ENCODE results near the gene SLC1A1.

SLC1A1 gene

GRCh38 chr9:4572184-4572826 is 82.0 kb downstream of the SLC1A1 start:
- TF ChIP-seq EZH2 (IDR thresholded peaks at IDR 0.05; ENCODE audit: borderline replicate concordance, low read length) (no peak), CTCF (IDR thresholded peaks at IDR 0.05; ENCODE audit: low read length) (no peak)
- Histone ChIP-seq H3K4me1 (ENCODE audit: insufficient read depth, low read length, severe bottlenecking) (no peaks in the 10 kb centered on the region), H3K36me3 (ENCODE audit: insufficient read depth, low read length) (no peaks in the 10 kb centered on the region), H3F3A (ENCODE audit: insufficient read depth, low read length) (no peaks in the 10 kb centered on the region), H3K9me2 (ENCODE audit: low read depth, low read length) (no peaks in the 10 kb centered on the region), H3K9me3 (ENCODE audit: low read length) (no peaks in the 10 kb centered on the region), H3K27me3 (ENCODE audit: insufficient read depth, low read length) (no peaks in the 10 kb centered on the region), H3K9ac (ENCODE audit: low read length) (no peak overlapping the region), H3K4me3 (ENCODE audit: low read depth, low read length, poor library complexity, severe bottlenecking) (no peak overlapping the region), H4K20me1 (ENCODE audit: insufficient read depth, low read length) (no peaks in the 10 kb centered on the region), H3K79me2 (ENCODE audit: insufficient read depth, low read length) (no peaks in the 10 kb centered on the region), H3K4me2 (ENCODE audit: low read length) (no peak overlapping the region), H3K27ac (ENCODE audit: low read depth, low read length, poor library complexity, severe bottlenecking) (no peak overlapping the region), H2AFZ (ENCODE audit: low read length) (no peak overlapping the region)

- H3K4me1 ChIP-seq (ENCODE audit: insufficient read depth, low read length, severe bottlenecking): no peaks in the 10 kb centered on the region
- H3K36me3 ChIP-seq (ENCODE audit: insufficient read depth, low read length): no peaks in the 10 kb centered on the region
- H3K27me3 ChIP-seq (ENCODE audit: insufficient read depth, low read length): no peaks in the 10 kb centered on the region
- H3K9me2 ChIP-seq (ENCODE audit: low read depth, low read length): no peaks in the 10 kb centered on the region
- no peaks in the 10 kb centered on the region for H3F3A ChIP-seq (ENCODE audit: insufficient read depth, low read length)
- no peaks in the 10 kb centered on the region for H3K9me3 ChIP-seq (ENCODE audit: low read length)
- H3K4me3 ChIP-seq (ENCODE audit: low read depth, low read length, poor library complexity, severe bottlenecking): no peak overlapping the region
- no peak overlapping the region for H3K4me2 ChIP-seq (ENCODE audit: low read length)
- no peaks in the 10 kb centered on the region for H4K20me1 ChIP-seq (ENCODE audit: insufficient read depth, low read length)
- no peaks in the 10 kb centered on the region for H3K79me2 ChIP-seq (ENCODE audit: insufficient read depth, low read length)
- H3K9ac ChIP-seq (ENCODE audit: low read length): no peak overlapping the region
- TF ChIP-seq CTCF (IDR thresholded peaks at IDR 0.05; ENCODE audit: low read length): no peak
- TF ChIP-seq EZH2 (IDR thresholded peaks at IDR 0.05; ENCODE audit: borderline replicate concordance, low read length): no peak
- no peak overlapping the region for H2AFZ ChIP-seq (ENCODE audit: low read length)
- H3K27ac ChIP-seq (ENCODE audit: low read depth, low read length, poor library complexity, severe bottlenecking): no peak overlapping the region
These were observed 82.9 kb downstream of the SLC1A1 start for GRCh38 chr9:4573176-4573575.

- H3K9me3 ChIP-seq (ENCODE audit: low read length): no peaks in the 10 kb centered on the region
- no peak overlapping the region for H3K9ac ChIP-seq (ENCODE audit: low read length)
- H3K36me3 ChIP-seq (ENCODE audit: insufficient read depth, low read length): no peaks in the 10 kb centered on the region
- H2AFZ ChIP-seq (ENCODE audit: low read length): no peak overlapping the region
- TF ChIP-seq EZH2 (IDR thresholded peaks at IDR 0.05; ENCODE audit: borderline replicate concordance, low read length) (no peak), CTCF (IDR thresholded peaks at IDR 0.05; ENCODE audit: low read length) (no peak)
- no peak overlapping the region for H3K27ac ChIP-seq (ENCODE audit: low read depth, low read length, poor library complexity, severe bottlenecking)
- no peaks in the 10 kb centered on the region for H3K4me1 ChIP-seq (ENCODE audit: insufficient read depth, low read length, severe bottlenecking)
- no peaks in the 10 kb centered on the region for H3K79me2 ChIP-seq (ENCODE audit: insufficient read depth, low read length)
- H4K20me1 ChIP-seq (ENCODE audit: insufficient read depth, low read length): no peaks in the 10 kb centered on the region
- H3K27me3 ChIP-seq (ENCODE audit: insufficient read depth, low read length): no peaks in the 10 kb centered on the region
- H3K9me2 ChIP-seq (ENCODE audit: low read depth, low read length): no peaks in the 10 kb centered on the region
- no peaks in the 10 kb centered on the region for H3F3A ChIP-seq (ENCODE audit: insufficient read depth, low read length)
- no peak overlapping the region for H3K4me2 ChIP-seq (ENCODE audit: low read length)
- H3K4me3 ChIP-seq (ENCODE audit: low read depth, low read length, poor library complexity, severe bottlenecking): no peak overlapping the region
These were observed 83.5 kb downstream of the SLC1A1 start for GRCh38 chr9:4573634-4574389.

Measured in OCI-LY1 (cell line).